Measurements from ENCODE around the gene DNASE1L3. TPM values are rescaled to one million over a fixed set of nuclear protein-coding genes. Genes with fewer than 3 reads are reported as not detected.

Gene DNASE1L3
- polyA plus RNA-seq, 1 donor from 2014 or later = not detected

GRCh38 chr3:58155838-58156237 is 54.9 kb downstream of the DNASE1L3 start:
- Histone ChIP-seq H4K20me1 (ENCODE audit: insufficient read depth) (no peaks in the 10 kb centered on the region), H3K36me3 (ENCODE audit: insufficient read depth, low read length) (no peaks in the 10 kb centered on the region), H2AFZ (ENCODE audit: low read depth, low read length) (no peak overlapping the region), H3K4me3 (ENCODE audit: low read length) (no peak overlapping the region), H3K27me3 (ENCODE audit: insufficient read depth, low read depth, low read length) (no peaks in the 10 kb centered on the region), H3F3A (ENCODE audit: insufficient read depth, low read length, poor library complexity, severe bottlenecking) (no peaks in the 10 kb centered on the region), H3K9me3 (ENCODE audit: low read length) (no peaks in the 10 kb centered on the region), H3K9me2 (ENCODE audit: insufficient read depth, low read length) (no peaks in the 10 kb centered on the region), H3K79me2 (replicated peaks; ENCODE audit: insufficient read depth, low read length) (no peaks in the 10 kb centered on the region), H3K9ac (ENCODE audit: low read length) (no peak overlapping the region), H3K4me2 (ENCODE audit: low read length) (no peak overlapping the region), H3K27ac (ENCODE audit: low read length) (no peak overlapping the region)
- TF ChIP-seq RAD21 (conservative IDR thresholded peaks at IDR 0.05) (no peak), REST (IDR thresholded peaks at IDR 0.05; ENCODE audit: borderline replicate concordance) (no peak), SMC3 (conservative IDR thresholded peaks at IDR 0.05; ENCODE audit: poor library complexity) (no peak), EP300 (conservative IDR thresholded peaks at IDR 0.05; ENCODE audit: poor library complexity, severe bottlenecking) (no peak), EZH2 (IDR thresholded peaks at IDR 0.05; ENCODE audit: borderline replicate concordance, insufficient read depth, low read length, poor library complexity, severe bottlenecking) (no peak), POLR2AphosphoS5 (IDR thresholded peaks at IDR 0.05) (no peak), CTCF (IDR thresholded peaks at IDR 0.05; ENCODE audit: poor library complexity, severe bottlenecking) (no peak), TAF1 (IDR thresholded peaks at IDR 0.05; ENCODE audit: low read depth) (no peak), MXI1 (conservative IDR thresholded peaks at IDR 0.05; ENCODE audit: poor library complexity, severe bottlenecking) (no peak)

- Histone ChIP-seq H3K79me2 (replicated peaks; ENCODE audit: insufficient read depth, low read length) (no peaks in the 10 kb centered on the region), H3F3A (ENCODE audit: insufficient read depth, low read length, poor library complexity, severe bottlenecking) (no peaks in the 10 kb centered on the region), H3K27me3 (ENCODE audit: insufficient read depth, low read depth, low read length) (no peaks in the 10 kb centered on the region), H4K20me1 (ENCODE audit: insufficient read depth) (no peaks in the 10 kb centered on the region), H3K36me3 (ENCODE audit: insufficient read depth, low read length) (no peaks in the 10 kb centered on the region), H3K9me3 (ENCODE audit: low read length) (no peaks in the 10 kb centered on the region), H3K9me2 (ENCODE audit: insufficient read depth, low read length) (no peaks in the 10 kb centered on the region), H3K9ac (ENCODE audit: low read length) (no peak overlapping the region), H3K4me3 (ENCODE audit: low read length) (no peak overlapping the region), H2AFZ (ENCODE audit: low read depth, low read length) (no peak overlapping the region), H3K27ac (ENCODE audit: low read length) (no peak overlapping the region), H3K4me2 (ENCODE audit: low read length) (no peak overlapping the region)
- no peak for TF ChIP-seq SMC3 (conservative IDR thresholded peaks at IDR 0.05; ENCODE audit: poor library complexity)
Measured at GRCh38 chr3:58154626-58155449, 55.9 kb downstream of the DNASE1L3 start.

Data from neural cell (in vitro differentiated cells).